IMR-90 (cell line): ENCODE measurements around the gene FUT8. TPM values are rescaled to one million over a fixed set of nuclear protein-coding genes. Genes with fewer than 3 reads are reported as not detected.

Experiments
- ATAC-seq: fragments of 200-7000 bp; cut with Tn5 transposase; 2 replicates; pipeline ENCODE4 v1.9.1; 2020; ENCODE audit warnings: low read depth, mild to moderate bottlenecking, moderate library complexity
- BruUV-seq: library from RNA; stranded (reverse); fragments of 400-500 nt; replicated peaks from 2 replicates; lab custom pipeline; 2021; lab: Mats Ljungman, UMichigan
- CTCF ChIA-PET: fragments of 300-600 bp; formaldehyde crosslinking; extraction: SDS; loops from one replicate; lab custom pipeline; 2021; ENCODE audit warnings: antibody characterized with exemption; lab: Yijun Ruan, JAX
- POLR2A ChIA-PET: fragments of 300-600 bp; sonication (Branson Sonifier 250); formaldehyde crosslinking; loops from one replicate; lab custom pipeline; 2022; ENCODE audit warnings: antibody characterized with exemption; ENCODE audit not compliant: unreplicated experiment; lab: Charles Lee
- DNase-seq: peaks from one replicate; pipeline ENCODE4 v3.0.0; 2013
- H2AFZ ChIP-seq: replicated peaks from 2 replicates; pipeline ENCODE3; 2013; ENCODE audit warnings: low read length, mild to moderate bottlenecking; ENCODE audit not compliant: poor library complexity
- H2AK5ac ChIP-seq: 2 replicates; pipeline ENCODE4 v1.6.1; 2013; ENCODE audit warnings: low read depth, low read length, inconsistent platforms
- H2AK9ac ChIP-seq: replicated peaks from 2 replicates; pipeline ENCODE3; 2013; ENCODE audit warnings: mild to moderate bottlenecking, low read depth, low read length, moderate library complexity; ENCODE audit not compliant: poor library complexity
- H2BK120ac ChIP-seq: 2 replicates; pipeline ENCODE4 v1.6.1; 2013; ENCODE audit warnings: low read depth, low read length, inconsistent platforms
- H2BK15ac ChIP-seq: 3 replicates; pipeline ENCODE4 v1.6.1; 2013; ENCODE audit warnings: low read depth, low read length, inconsistent platforms
- H2BK20ac ChIP-seq: 2 replicates; pipeline ENCODE4 v1.6.1; 2013; ENCODE audit warnings: low read depth, mild to moderate bottlenecking, inconsistent platforms, low read length, moderate library complexity
- H2BK5ac ChIP-seq: 2 replicates; pipeline ENCODE4 v1.6.1; 2013; ENCODE audit warnings: mild to moderate bottlenecking, low read depth, low read length, inconsistent platforms; ENCODE audit not compliant: poor library complexity, severe bottlenecking
- H3K14ac ChIP-seq: replicated peaks from 2 replicates; pipeline ENCODE4 v1.6.1; 2013; ENCODE audit warnings: low read depth, low read length, inconsistent platforms
- H3K18ac ChIP-seq: 2 replicates; pipeline ENCODE4 v1.6.1; 2013; ENCODE audit warnings: low read depth, low read length, control low read depth
- H3K23ac ChIP-seq: 2 replicates; pipeline ENCODE4 v1.6.1; 2013; ENCODE audit warnings: low read depth, low read length, inconsistent platforms
- H3K27ac ChIP-seq: 2 replicates; pipeline ENCODE4 v1.5.1; 2013; ENCODE audit warnings: mild to moderate bottlenecking, control low read depth, low read length; ENCODE audit not compliant: insufficient read depth
- H3K27me3 ChIP-seq: 2 replicates; pipeline ENCODE4 v1.6.1; 2013; ENCODE audit warnings: low read length; ENCODE audit not compliant: control insufficient read depth, insufficient read depth
- H3K36me3 ChIP-seq: 2 replicates; pipeline ENCODE4 v1.6.1; 2013; ENCODE audit warnings: low read length, mixed read lengths; ENCODE audit not compliant: control insufficient read depth, insufficient read depth
- H3K4ac ChIP-seq: 2 replicates; pipeline ENCODE4 v1.6.1; 2013; ENCODE audit warnings: low read depth, low read length, inconsistent platforms
- H3K4me1 ChIP-seq: 2 replicates; pipeline ENCODE4 v1.6.1; 2013; ENCODE audit warnings: low read length, mixed read lengths; ENCODE audit not compliant: control insufficient read depth, insufficient read depth
- H3K4me2 ChIP-seq: 2 replicates; pipeline ENCODE4 v1.6.1; 2013; ENCODE audit warnings: low read depth, mild to moderate bottlenecking, control low read depth, low read length, moderate library complexity
- H3K4me3 ChIP-seq: 2 replicates; pipeline ENCODE4 v1.5.1; 2013; ENCODE audit warnings: low read depth, mild to moderate bottlenecking, control low read depth, low read length, moderate library complexity; ENCODE audit not compliant: insufficient read depth
- H3K56ac ChIP-seq: 2 replicates; pipeline ENCODE4 v1.6.1; 2013; ENCODE audit warnings: low read length, inconsistent platforms; ENCODE audit not compliant: insufficient read depth; ENCODE audit errors: extremely low read depth
- H3K79me1 ChIP-seq, 2 experiments: 2 replicates each; pipeline ENCODE4 v1.6.1; 2013; ENCODE audit warnings: low read length in 2 of 2, inconsistent platforms in 1 of 2, low read depth in 1 of 2
- H3K9ac ChIP-seq: 2 replicates; pipeline ENCODE4 v1.6.1; 2013; ENCODE audit warnings: low read depth, low read length, control low read depth
- H3K9me1 ChIP-seq: 2 replicates; pipeline ENCODE4 v1.6.1; 2013; ENCODE audit warnings: low read length, inconsistent platforms; ENCODE audit not compliant: insufficient read depth
- H3K9me3 ChIP-seq: 2 replicates; pipeline ENCODE4 v1.6.1; 2013; ENCODE audit warnings: low read length; ENCODE audit not compliant: control insufficient read depth, insufficient read depth
- H4K20me1 ChIP-seq: 2 replicates; pipeline ENCODE4 v1.6.1; 2013; ENCODE audit warnings: low read length, inconsistent platforms; ENCODE audit not compliant: insufficient read depth
- H4K5ac ChIP-seq: 2 replicates; pipeline ENCODE4 v1.6.1; 2013; ENCODE audit warnings: mild to moderate bottlenecking, low read depth, low read length, control low read depth
- H4K8ac ChIP-seq, 2 experiments: 2 replicates each; pipeline ENCODE4 v1.6.1; 2013; ENCODE audit warnings: low read depth in 2 of 2, low read length in 2 of 2, control low read depth in 1 of 2, inconsistent platforms in 1 of 2
- H4K91ac ChIP-seq: 2 replicates; pipeline ENCODE4 v1.6.1; 2013; ENCODE audit warnings: low read depth, low read length, inconsistent platforms; ENCODE audit not compliant: insufficient read depth
- BHLHE40 ChIP-seq: fragments of 150-350 bp; IDR thresholded peaks from 2 replicates; pipeline ENCODE4 v1.6.1; 2016; ENCODE audit warnings: mild to moderate bottlenecking, low read depth, low read length
- CHD1 ChIP-seq: IDR thresholded peaks from 2 replicates; pipeline ENCODE4 v1.6.1; 2012; ENCODE audit warnings: low read depth, low read length, improper control_type of control experiment
- MAFK ChIP-seq: IDR thresholded peaks from 2 replicates; pipeline ENCODE4 v1.6.1; 2012; ENCODE audit warnings: low read depth, low read length, improper control_type of control experiment
- MAZ ChIP-seq: IDR thresholded peaks from 2 replicates; pipeline ENCODE4 v1.6.1; 2012; ENCODE audit warnings: low read depth, mild to moderate bottlenecking, low read length, improper control_type of control experiment, moderate library complexity, borderline replicate concordance
- MXI1 ChIP-seq: IDR thresholded peaks from 2 replicates; pipeline ENCODE4 v1.6.1; 2012; ENCODE audit warnings: low read depth, mild to moderate bottlenecking, low read length, moderate library complexity, borderline replicate concordance
- NFE2L2 ChIP-seq: fragments of 150-350 bp; IDR thresholded peaks from 2 replicates; pipeline ENCODE4 v1.6.1; 2016; ENCODE audit warnings: low read depth, mild to moderate bottlenecking, low read length
- RAD21 ChIP-seq: IDR thresholded peaks from 2 replicates; pipeline ENCODE4 v1.6.1; 2012; ENCODE audit warnings: low read length, improper control_type of control experiment
- RFX5 ChIP-seq: IDR thresholded peaks from 2 replicates; pipeline ENCODE4 v1.8.0; 2012; ENCODE audit warnings: low read depth, mild to moderate bottlenecking, low read length, moderate library complexity
- SMC3 ChIP-seq: fragments of 150-350 bp; IDR thresholded peaks from 2 replicates; pipeline ENCODE4 v1.6.1; 2016; ENCODE audit warnings: low read depth, mild to moderate bottlenecking, antibody characterized with exemption, low read length, moderate library complexity
- whole genome bisulfite sequencing, 2 experiments: methylation state at CpG; one replicate each; pipeline versions ENCODE4 v1.1.5 to v1.1.7; 2013; ENCODE audit warnings: missing lambda C conversion rate in 2 of 2; ENCODE audit not compliant: insufficient read length in 1 of 2; ENCODE audit errors: extremely low coverage in 2 of 2; 5-methylcytosine and 5-hydroxymethylcytosine counted together
- dilution Hi-C: fragments of 300-500 bp; cut with HindIII; formaldehyde crosslinking; loops from one replicate; pipeline ENCODE4 v1.14.3; 2018; ENCODE audit warnings: low sequenced_read_pairs; ENCODE audit not compliant: unreplicated experiment
- in situ Hi-C: fragments of 300-500 bp; cut with MboI; formaldehyde crosslinking; loops from 3 replicates; pipeline ENCODE4 v1.14.3; 2019; ENCODE audit warnings: low sequenced_read_pairs, inconsistent platforms, mixed read lengths
- intact Hi-C: fragments of 100-400 bp; cut with micrococcal nuclease; formaldehyde crosslinking; loops from 2 replicates; pipeline ENCODE4 v1.10.0; 2022
- polyA plus RNA-seq, 3 experiments: library from polyadenylated mRNA; depleted of rRNA; stranded (reverse); fragments of >200 nt; gene quantifications; 2 replicates each; pipeline ENCODE4 v1.2.3, GENCODE V29; 2012; ENCODE audit warnings: low replicate concordance in 1 of 3
- total RNA-seq: library from RNA; depleted of rRNA; stranded (reverse); fragments of >200 nt; gene quantifications from 2 replicates; pipeline ENCODE4 v1.2.3, GENCODE V29; 2012
- TF ChIP-seq, protein P1 (sequence below): fragments of 150-350 bp; IDR thresholded peaks from 2 replicates; pipeline ENCODE4 v1.6.1; 2016; ENCODE audit warnings: low read depth, mild to moderate bottlenecking, low read length, moderate library complexity, borderline replicate concordance
- TF ChIP-seq, protein P2 (sequence below): conservative IDR thresholded peaks from 2 replicates; pipeline ENCODE4 v1.5.1; 2012; ENCODE audit warnings: mild to moderate bottlenecking, low read depth, low read length, improper control_type of control experiment

FUT8 gene
- total and polyA plus RNA-seq, 2 of the 4 experiments (the other 2 are of a cell fraction): 15.6 to 72.9 TPM

DNA sequence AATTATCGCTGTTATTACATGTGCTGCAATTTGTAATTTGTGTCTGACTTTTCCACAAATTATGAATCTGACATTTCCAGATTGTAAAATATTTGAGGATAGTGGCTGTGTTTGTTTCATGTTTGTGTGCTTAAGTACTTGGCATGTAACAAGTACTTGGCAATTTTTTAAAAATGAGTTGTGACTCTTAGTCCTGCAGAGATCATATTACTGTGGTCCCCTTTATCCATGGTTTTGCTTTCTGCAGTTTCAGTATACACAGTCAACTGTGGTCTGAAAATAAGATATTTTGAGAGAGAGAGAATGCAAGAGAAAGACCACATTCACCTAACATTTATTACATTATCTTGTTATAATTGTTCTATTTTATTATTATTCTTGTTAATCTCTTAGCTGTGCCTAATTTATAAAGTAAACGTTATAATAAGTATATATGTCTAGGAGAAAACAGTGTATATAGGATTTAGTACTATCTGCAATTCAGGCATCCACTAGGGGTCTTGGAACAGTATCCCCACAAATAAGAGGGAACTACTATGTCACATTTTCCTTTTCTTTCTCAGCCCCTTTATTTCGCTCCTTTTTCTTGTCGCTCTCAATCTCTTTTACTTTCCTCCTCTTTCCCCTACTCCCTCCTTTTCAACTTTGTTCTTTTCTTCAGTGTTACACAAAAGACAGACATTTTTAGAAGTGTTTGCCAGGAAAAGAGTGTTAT is 176.1 kb downstream of the FUT8 start:
- no peak overlapping the region for H3K27ac ChIP-seq
- no peak overlapping the region for H2BK15ac ChIP-seq
- no peaks in the 10 kb centered on the region for H3K27me3 ChIP-seq
- H3K4me2 ChIP-seq: peak overlapping the region; percentile 40; the same call in 1 of the 2 replicates
- no peak overlapping the region for H2AK9ac ChIP-seq
- no peak overlapping the region for H4K5ac ChIP-seq
- intact Hi-C loops (no loop called here), dilution Hi-C loops (no loop called here), in situ Hi-C loops (no loop called here)
- no TSS peak for BruUV-seq
- ATAC-seq (peak; percentile 21; the same call in 1 of the 2 replicates), DNase-seq (peak; percentile 28)
- no peaks in the 10 kb centered on the region for H3K36me3 ChIP-seq
- H2AFZ ChIP-seq: no peak overlapping the region
- no peaks in the 10 kb centered on the region for H3K9me3 ChIP-seq
- no peak overlapping the region for H3K4ac ChIP-seq
- H3K4me3 ChIP-seq: no peak overlapping the region
- 100% methylated on average over 2 of the region's 4 CpGs; no CpG with 5 or more reads in 1 of the 2 experiments for WGBS, 2 experiments
- TF ChIP-seq SMC3: no peak
- TF ChIP-seq, protein P1, sequence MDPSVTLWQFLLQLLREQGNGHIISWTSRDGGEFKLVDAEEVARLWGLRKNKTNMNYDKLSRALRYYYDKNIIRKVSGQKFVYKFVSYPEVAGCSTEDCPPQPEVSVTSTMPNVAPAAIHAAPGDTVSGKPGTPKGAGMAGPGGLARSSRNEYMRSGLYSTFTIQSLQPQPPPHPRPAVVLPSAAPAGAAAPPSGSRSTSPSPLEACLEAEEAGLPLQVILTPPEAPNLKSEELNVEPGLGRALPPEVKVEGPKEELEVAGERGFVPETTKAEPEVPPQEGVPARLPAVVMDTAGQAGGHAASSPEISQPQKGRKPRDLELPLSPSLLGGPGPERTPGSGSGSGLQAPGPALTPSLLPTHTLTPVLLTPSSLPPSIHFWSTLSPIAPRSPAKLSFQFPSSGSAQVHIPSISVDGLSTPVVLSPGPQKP: no peak
- TF ChIP-seq MAFK: no peak
- no peak for TF ChIP-seq MXI1
- no peak for TF ChIP-seq CHD1
- TF ChIP-seq, protein P2, sequence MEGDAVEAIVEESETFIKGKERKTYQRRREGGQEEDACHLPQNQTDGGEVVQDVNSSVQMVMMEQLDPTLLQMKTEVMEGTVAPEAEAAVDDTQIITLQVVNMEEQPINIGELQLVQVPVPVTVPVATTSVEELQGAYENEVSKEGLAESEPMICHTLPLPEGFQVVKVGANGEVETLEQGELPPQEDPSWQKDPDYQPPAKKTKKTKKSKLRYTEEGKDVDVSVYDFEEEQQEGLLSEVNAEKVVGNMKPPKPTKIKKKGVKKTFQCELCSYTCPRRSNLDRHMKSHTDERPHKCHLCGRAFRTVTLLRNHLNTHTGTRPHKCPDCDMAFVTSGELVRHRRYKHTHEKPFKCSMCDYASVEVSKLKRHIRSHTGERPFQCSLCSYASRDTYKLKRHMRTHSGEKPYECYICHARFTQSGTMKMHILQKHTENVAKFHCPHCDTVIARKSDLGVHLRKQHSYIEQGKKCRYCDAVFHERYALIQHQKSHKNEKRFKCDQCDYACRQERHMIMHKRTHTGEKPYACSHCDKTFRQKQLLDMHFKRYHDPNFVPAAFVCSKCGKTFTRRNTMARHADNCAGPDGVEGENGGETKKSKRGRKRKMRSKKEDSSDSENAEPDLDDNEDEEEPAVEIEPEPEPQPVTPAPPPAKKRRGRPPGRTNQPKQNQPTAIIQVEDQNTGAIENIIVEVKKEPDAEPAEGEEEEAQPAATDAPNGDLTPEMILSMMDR: no peak
- no peak for TF ChIP-seq NFE2L2
- no peak for TF ChIP-seq RAD21
- TF ChIP-seq BHLHE40: no peak
- no peak for TF ChIP-seq MAZ
- TF ChIP-seq RFX5: no peak
- H3K4me1 ChIP-seq: 0 out of 2 replicates have a peak, but pooled peaks cover 2% of the 10 kb centered on the region
- H3K9ac ChIP-seq: no peak overlapping the region
- H2AK5ac ChIP-seq: no peak overlapping the region
- H2BK5ac ChIP-seq: no peak overlapping the region
- no peak overlapping the region for H3K18ac ChIP-seq
- ChIA-PET CTCF (no interaction called here), POLR2A (no interaction called here)
- H2BK120ac ChIP-seq: no peak overlapping the region
- H3K56ac ChIP-seq: no peak overlapping the region
- H3K14ac ChIP-seq: no peak overlapping the region
- no peaks in the 10 kb centered on the region for H3K9me1 ChIP-seq
- H2BK20ac ChIP-seq: no peak overlapping the region
- no peak overlapping the region for H4K91ac ChIP-seq
- H3K79me1 ChIP-seq: no peaks in the 10 kb centered on the region; a peak in 1 of 4 replicates
- H4K20me1 ChIP-seq: no peaks in the 10 kb centered on the region
- no peak overlapping the region for H4K8ac ChIP-seq
- H3K23ac ChIP-seq: no peak overlapping the region
